ENCODE measurements around the gene USP15. TPM values are rescaled to one million over a fixed set of nuclear protein-coding genes. Genes with fewer than 3 reads are reported as not detected.

USP15 gene
- total and polyA plus RNA-seq, 2 of the 4 experiments (the other 2 are of a cell fraction) = 28.5 to 49.6 TPM

DNA sequence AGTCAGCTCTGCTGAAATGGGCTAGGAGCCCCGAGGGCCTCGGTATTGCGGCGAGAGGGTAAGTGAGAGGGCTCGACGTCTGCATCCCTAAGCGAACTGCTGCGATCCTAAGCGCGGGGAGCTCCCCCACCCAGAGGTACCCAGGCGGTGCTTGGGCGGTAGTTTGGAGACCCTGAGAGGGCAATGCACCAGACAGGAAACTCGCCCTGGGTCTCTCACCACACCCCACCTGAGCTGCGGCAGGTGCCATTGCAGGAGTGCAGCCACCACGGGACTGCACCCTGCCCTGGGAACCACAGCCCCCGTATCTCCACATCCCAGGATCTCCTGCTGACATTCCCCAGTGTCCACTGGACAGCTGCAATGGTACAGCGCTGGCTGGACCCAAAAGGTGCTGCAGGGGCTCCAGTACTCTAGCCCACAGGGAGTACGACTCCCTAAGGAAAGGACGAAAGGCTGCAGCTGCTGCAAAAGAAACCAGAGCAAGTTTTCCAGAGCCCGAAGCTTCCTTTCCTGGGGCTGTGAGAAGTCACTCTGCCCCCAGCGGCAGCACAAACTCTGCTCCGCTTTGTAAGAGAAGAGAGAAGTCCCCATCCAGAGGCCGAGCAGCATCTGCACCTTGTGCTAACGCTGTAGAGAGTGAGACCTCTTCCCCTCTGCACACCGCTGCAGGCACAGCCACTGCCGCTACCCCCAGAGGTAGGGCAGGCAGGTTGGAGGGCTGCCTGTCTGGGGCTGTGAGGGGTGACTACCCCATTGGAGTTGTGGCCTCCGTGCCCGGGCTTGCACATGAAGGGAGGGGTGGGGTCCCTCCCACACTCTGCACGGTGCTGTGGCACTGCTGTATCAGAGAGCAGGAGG lies 175.3 kb downstream of the USP15 start:
- H2AK5ac ChIP-seq (ENCODE audit: low read depth, low read length) = no peak overlapping the region
- no peaks in the 10 kb centered on the region for H3K9me3 ChIP-seq (ENCODE audit: control insufficient read depth, insufficient read depth, low read length)
- ChIA-PET POLR2A (ENCODE audit: unreplicated experiment) (no interaction called here), CTCF (interaction anchor here (0.6 to 2.4 kb wide), 9 partner anchors 9 to 577 kb away, joined by 3 to 13 read pairs (median 3); no protein-coding TSS in a partner anchor)
- H3K9ac ChIP-seq (ENCODE audit: low read depth, low read length) = no peak overlapping the region
- H4K91ac ChIP-seq (ENCODE audit: insufficient read depth, low read depth, low read length) = no peak overlapping the region
- no TSS peak for BruUV-seq (replicated peaks)
- H2BK5ac ChIP-seq (ENCODE audit: low read depth, low read length, poor library complexity, severe bottlenecking) = no peak overlapping the region
- H3K27me3 ChIP-seq (ENCODE audit: control insufficient read depth, insufficient read depth, low read length) = peaks cover 13% of the 10 kb centered on the region
- H3K23ac ChIP-seq (ENCODE audit: low read depth, low read length) = no peak overlapping the region
- H2AFZ ChIP-seq (replicated peaks; ENCODE audit: low read length, poor library complexity) = peak overlapping the region; percentile 93
- no peaks in the 10 kb centered on the region for H3K36me3 ChIP-seq (ENCODE audit: control insufficient read depth, insufficient read depth, low read length)
- H2BK20ac ChIP-seq (ENCODE audit: low read depth, low read length) = no peak overlapping the region
- no peaks in the 10 kb centered on the region for H3K4me1 ChIP-seq (ENCODE audit: control insufficient read depth, insufficient read depth, low read length)
- H3K79me1 ChIP-seq (ENCODE audit: low read depth in 1 of 2, low read length in 2 of 2) = no peaks in the 10 kb centered on the region
- H3K4me2 ChIP-seq (ENCODE audit: low read depth, low read length) = peak overlapping the region; percentile 55
- H3K9me1 ChIP-seq (ENCODE audit: insufficient read depth, low read length) = no peaks in the 10 kb centered on the region
- no peak overlapping the region for H3K4ac ChIP-seq (ENCODE audit: low read depth, low read length)
- no peak overlapping the region for H2BK15ac ChIP-seq (ENCODE audit: low read depth, low read length)
- intact Hi-C loops (cut with micrococcal nuclease) (loop anchor here (5.0 kb wide), 3 partner anchors 97 to 377 kb away; no protein-coding TSS in a partner anchor), dilution Hi-C loops (cut with HindIII; ENCODE audit: low sequenced_read_pairs, unreplicated experiment) (no loop called here), in situ Hi-C loops (cut with MboI; ENCODE audit: low sequenced_read_pairs) (loop anchor here (5.0 to 10.0 kb wide), 2 partner anchors 362 to 629 kb away; no protein-coding TSS in a partner anchor)
- peak overlapping the region; percentile 27 for H3K4me3 ChIP-seq (ENCODE audit: insufficient read depth, low read depth, low read length)
- peak; percentile 63 for DNase-seq
- no peak overlapping the region for H4K8ac ChIP-seq (ENCODE audit: low read depth in 2 of 2, low read length in 2 of 2)
- H4K5ac ChIP-seq (ENCODE audit: low read depth, low read length) = no peak overlapping the region
- H3K18ac ChIP-seq (ENCODE audit: low read depth, low read length) = no peak overlapping the region
- no peak overlapping the region for H3K27ac ChIP-seq (ENCODE audit: insufficient read depth, low read length)
- ATAC-seq (ENCODE audit: low read depth) = peak; percentile 91
- H3K56ac ChIP-seq (ENCODE audit: extremely low read depth, insufficient read depth, low read length) = no peak overlapping the region
- WGBS, 2 experiments (ENCODE audit: extremely low coverage in 2 of 2, insufficient read length in 1 of 2) = 0% methylated on average over 3 of the region's 29 CpGs; no CpG with 5 or more reads in 1 of the 2 experiments
- no peak overlapping the region for H3K14ac ChIP-seq (replicated peaks; ENCODE audit: low read depth, low read length)
- H2AK9ac ChIP-seq (replicated peaks; ENCODE audit: low read depth, low read length, poor library complexity) = peak overlapping the region; percentile 45
- TF ChIP-seq RAD21 (IDR thresholded peaks at IDR 0.05; ENCODE audit: low read length) (peak; percentile 19; the same call in 1 of the 2 replicates), RCOR1 (IDR thresholded peaks at IDR 0.05; ENCODE audit: insufficient replicate concordance, low read length) (no peak), FOS (IDR thresholded peaks at IDR 0.05; ENCODE audit: low read depth, low read length) (no peak)
- TF ChIP-seq, protein P1, sequence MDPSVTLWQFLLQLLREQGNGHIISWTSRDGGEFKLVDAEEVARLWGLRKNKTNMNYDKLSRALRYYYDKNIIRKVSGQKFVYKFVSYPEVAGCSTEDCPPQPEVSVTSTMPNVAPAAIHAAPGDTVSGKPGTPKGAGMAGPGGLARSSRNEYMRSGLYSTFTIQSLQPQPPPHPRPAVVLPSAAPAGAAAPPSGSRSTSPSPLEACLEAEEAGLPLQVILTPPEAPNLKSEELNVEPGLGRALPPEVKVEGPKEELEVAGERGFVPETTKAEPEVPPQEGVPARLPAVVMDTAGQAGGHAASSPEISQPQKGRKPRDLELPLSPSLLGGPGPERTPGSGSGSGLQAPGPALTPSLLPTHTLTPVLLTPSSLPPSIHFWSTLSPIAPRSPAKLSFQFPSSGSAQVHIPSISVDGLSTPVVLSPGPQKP (IDR thresholded peaks at IDR 0.05; ENCODE audit: borderline replicate concordance, low read depth, low read length) = no peak
- TF ChIP-seq, protein P2, sequence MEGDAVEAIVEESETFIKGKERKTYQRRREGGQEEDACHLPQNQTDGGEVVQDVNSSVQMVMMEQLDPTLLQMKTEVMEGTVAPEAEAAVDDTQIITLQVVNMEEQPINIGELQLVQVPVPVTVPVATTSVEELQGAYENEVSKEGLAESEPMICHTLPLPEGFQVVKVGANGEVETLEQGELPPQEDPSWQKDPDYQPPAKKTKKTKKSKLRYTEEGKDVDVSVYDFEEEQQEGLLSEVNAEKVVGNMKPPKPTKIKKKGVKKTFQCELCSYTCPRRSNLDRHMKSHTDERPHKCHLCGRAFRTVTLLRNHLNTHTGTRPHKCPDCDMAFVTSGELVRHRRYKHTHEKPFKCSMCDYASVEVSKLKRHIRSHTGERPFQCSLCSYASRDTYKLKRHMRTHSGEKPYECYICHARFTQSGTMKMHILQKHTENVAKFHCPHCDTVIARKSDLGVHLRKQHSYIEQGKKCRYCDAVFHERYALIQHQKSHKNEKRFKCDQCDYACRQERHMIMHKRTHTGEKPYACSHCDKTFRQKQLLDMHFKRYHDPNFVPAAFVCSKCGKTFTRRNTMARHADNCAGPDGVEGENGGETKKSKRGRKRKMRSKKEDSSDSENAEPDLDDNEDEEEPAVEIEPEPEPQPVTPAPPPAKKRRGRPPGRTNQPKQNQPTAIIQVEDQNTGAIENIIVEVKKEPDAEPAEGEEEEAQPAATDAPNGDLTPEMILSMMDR (conservative IDR thresholded peaks at IDR 0.05; ENCODE audit: low read depth, low read length) = peak; percentile 53
- H4K20me1 ChIP-seq (ENCODE audit: insufficient read depth, low read length) = no peaks in the 10 kb centered on the region
- no peak overlapping the region for H2BK120ac ChIP-seq (ENCODE audit: low read depth, low read length)

Measured in IMR-90 (cell line).